GM13976 (cell line): ENCODE data around the gene NAALADL2.

Experiments used
- DNase-seq: peaks from one replicate; pipeline ENCODE4 v3.0.0; 2012; ENCODE audit warnings: low spot score
- in situ Hi-C: fragments of 300-500 bp; cut with MboI; formaldehyde crosslinking; loops from one replicate; pipeline ENCODE4 v1.12.0; 2022; ENCODE audit warnings: low sequenced_read_pairs, mixed read lengths, inconsistent platforms; ENCODE audit not compliant: unreplicated experiment
- TF ChIP-seq, protein P1 (sequence below): IDR thresholded peaks from 2 replicates; pipeline ENCODE4 v1.5.1; 2012; ENCODE audit warnings: borderline replicate concordance, mild to moderate bottlenecking; ENCODE audit not compliant: insufficient read depth; ENCODE audit errors: extremely low read depth, missing control alignments, control extremely low read depth

The NAALADL2 gene

DNA sequence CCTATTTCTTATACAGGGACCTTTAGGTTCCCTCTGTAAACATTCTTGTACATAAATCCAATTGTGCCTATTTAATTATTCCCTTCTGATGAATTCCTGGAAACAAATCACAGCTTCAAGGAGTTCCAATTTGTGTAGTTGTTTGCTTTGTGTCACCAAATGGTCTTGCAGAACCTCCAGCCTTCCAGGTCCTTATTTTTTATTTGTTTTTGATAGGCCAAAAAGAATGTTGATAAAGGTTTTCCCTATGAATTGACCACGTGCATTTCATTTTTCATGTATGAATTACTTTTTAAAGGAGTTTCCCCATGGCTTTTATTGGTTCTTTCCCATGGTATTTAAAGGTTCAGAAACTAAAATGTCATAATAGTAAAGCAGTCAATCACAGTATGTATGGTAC, 243.0 kb downstream of the NAALADL2 start:
- in situ Hi-C loops: no loop called here
- TF ChIP-seq, protein P1, sequence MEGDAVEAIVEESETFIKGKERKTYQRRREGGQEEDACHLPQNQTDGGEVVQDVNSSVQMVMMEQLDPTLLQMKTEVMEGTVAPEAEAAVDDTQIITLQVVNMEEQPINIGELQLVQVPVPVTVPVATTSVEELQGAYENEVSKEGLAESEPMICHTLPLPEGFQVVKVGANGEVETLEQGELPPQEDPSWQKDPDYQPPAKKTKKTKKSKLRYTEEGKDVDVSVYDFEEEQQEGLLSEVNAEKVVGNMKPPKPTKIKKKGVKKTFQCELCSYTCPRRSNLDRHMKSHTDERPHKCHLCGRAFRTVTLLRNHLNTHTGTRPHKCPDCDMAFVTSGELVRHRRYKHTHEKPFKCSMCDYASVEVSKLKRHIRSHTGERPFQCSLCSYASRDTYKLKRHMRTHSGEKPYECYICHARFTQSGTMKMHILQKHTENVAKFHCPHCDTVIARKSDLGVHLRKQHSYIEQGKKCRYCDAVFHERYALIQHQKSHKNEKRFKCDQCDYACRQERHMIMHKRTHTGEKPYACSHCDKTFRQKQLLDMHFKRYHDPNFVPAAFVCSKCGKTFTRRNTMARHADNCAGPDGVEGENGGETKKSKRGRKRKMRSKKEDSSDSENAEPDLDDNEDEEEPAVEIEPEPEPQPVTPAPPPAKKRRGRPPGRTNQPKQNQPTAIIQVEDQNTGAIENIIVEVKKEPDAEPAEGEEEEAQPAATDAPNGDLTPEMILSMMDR: no peak

DNA sequence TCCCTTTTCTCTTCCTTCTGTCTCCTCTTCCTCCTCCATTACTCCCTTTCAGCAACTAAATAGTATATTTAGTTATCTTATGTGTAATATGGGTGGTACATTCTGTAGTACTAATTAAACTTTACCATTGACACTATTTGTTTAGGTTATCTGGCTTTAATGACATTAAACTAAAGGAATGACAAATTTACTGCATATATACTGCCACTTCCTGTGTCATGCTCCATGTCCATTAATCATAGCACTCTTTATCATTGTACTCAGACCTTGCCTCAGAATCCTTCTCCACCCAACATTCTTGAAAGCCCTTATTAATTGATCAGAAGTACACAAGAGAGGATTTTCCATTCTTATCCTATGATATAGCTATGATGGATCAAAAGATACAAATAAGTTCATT, 244.2 kb downstream of the NAALADL2 start:
- DNase-seq: no peak
- TF ChIP-seq, protein P1: no peak
- in situ Hi-C loops: no loop called here

More for the DNA sequence above, 243.0 kb downstream of the NAALADL2 start:
- no peak for DNase-seq

DNA sequence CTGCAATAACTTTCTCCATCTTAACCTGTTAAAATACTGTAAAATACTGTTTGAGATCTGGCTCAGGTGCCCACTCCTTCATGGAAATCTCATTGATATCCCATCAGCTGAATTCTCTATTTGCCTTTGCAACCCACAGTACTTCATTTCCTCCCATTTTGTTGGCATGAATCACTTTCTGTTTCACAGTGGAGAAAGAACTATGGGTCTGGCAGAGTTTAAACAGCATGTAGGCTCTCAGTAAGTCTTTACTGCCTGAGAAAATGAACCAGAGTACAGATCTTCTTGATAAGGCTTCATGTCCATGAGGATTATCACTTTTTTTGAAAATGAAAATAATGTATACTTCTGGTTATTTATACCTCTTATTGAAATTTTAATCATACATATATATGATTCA, 245.9 kb downstream of the NAALADL2 start:
- in situ Hi-C loops: no loop called here
- TF ChIP-seq, protein P1: no peak
- DNase-seq: no peak

DNA sequence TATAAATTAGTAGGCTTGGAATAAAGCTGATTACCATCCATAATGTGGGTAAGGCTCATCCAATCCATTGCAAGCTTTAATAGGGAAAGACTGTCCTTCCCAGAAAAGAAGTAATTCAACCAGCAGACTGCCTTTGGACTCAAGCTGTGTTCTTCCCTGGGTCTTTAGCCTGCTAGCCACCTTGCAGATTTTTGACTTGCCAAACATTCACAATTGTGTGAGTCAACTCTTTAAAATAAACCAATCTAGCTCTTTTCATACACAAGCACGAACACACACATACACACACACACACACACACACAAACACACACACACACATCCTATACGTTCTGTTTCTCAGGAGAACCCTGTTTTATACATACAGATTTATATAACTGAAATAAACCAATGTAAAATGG, 248.1 kb downstream of the NAALADL2 start:
- in situ Hi-C loops: no loop called here
- DNase-seq: no peak
- TF ChIP-seq, protein P1: no peak

DNA sequence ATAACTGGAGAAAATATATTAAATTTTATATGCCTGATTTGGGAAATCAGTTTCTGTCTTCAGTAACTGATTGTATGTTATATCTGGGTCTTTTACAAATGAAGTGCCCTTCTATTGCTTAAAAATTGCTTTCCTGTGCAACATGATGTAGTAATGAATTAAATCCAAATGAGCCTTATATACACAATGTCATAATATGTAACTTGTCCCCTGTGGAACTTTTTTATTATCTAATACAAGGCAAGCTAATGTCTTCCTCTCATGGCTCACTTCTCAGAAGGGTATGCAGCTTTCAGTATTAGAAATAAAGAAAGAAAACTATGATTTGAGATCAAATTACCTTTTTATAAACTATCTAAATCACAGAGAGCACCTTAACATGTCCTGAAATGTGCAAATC, 248.9 kb downstream of the NAALADL2 start:
- TF ChIP-seq, protein P1: no peak
- no peak for DNase-seq
- in situ Hi-C loops: no loop called here

DNA sequence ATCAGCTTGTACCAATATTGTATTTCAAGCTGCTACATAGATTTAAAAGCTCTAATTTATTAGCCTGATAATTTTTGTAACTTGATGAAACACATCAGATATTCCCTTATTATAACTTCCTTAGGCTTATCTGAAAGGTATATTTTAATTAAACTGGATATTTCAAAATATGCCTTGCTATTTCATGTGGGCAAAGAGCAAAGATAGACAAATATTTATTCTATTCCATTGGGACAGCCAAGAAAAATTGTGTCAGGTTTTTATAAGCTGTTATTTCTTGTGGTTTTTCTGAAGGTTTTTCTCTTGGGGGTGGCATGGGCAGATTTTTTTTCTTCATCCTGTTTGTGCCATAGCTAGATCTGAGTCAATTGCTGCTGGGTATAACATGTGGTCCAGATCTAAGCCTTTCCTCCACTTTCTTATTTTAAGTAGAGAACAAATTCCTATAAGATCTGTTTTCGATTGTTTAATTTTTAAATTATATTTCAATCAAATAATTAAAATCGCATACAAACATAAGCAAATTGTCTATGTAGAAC, 249.5 kb downstream of the NAALADL2 start:
- in situ Hi-C loops: no loop called here
- DNase-seq: no peak
- TF ChIP-seq, protein P1: no peak
